ENCODE data around the gene TSPAN32. TPM values are rescaled to one million over a fixed set of nuclear protein-coding genes. Genes with fewer than 3 reads are reported as not detected.

The TSPAN32 gene
- total and polyA plus RNA-seq, 2 donors (not counting 1 experiment from before 2014, with no cell fraction given), result 0.17 TPM; not detected in 1

GRCh38 chr11:2302896-2303626 lies 1.2 kb downstream of the TSPAN32 start:
- no peak overlapping the region for H2AFZ ChIP-seq (ENCODE audit: low read length)
- peaks cover 9% of the 10 kb centered on the region for H3K4me1 ChIP-seq (ENCODE audit: control insufficient read depth, extremely low read depth, insufficient read depth, low read length)
- no peak overlapping the region for H3K27ac ChIP-seq (ENCODE audit: insufficient read depth, low read length)

GRCh38 chr11:2303627-2304505 lies 2.1 kb downstream of the TSPAN32 start:
- peaks cover 9% of the 10 kb centered on the region for H3K4me1 ChIP-seq (ENCODE audit: control insufficient read depth, extremely low read depth, insufficient read depth, low read length)
- H3K9ac ChIP-seq (ENCODE audit: insufficient read depth, low read length), result no peak overlapping the region
- no peak overlapping the region for H3K27ac ChIP-seq (ENCODE audit: insufficient read depth, low read length)

More at GRCh38 chr11:2302896-2303626, 1.2 kb downstream of the TSPAN32 start:
- no peak for DNase-seq (ENCODE audit: low read depth in 2 of 2)
- no peak for TF ChIP-seq EZH2 (IDR thresholded peaks at IDR 0.05; ENCODE audit: low read length, missing control alignments)
- TF ChIP-seq CTCF (conservative IDR thresholded peaks at IDR 0.05 in 1 of 2, IDR thresholded peaks at IDR 0.05 in 1 of 2; ENCODE audit: low read depth in 1 of 2, low read length in 2 of 2), result no peak
- H4K20me1 ChIP-seq (ENCODE audit: control insufficient read depth, extremely low read depth, insufficient read depth, low read length), result no peaks in the 10 kb centered on the region
- H3K9ac ChIP-seq (ENCODE audit: insufficient read depth, low read length), result no peak overlapping the region
- no peaks in the 10 kb centered on the region for H3K27me3 ChIP-seq (ENCODE audit: control insufficient read depth, insufficient read depth, low read length)
- H3K79me2 ChIP-seq (ENCODE audit: control insufficient read depth, insufficient read depth, low read length), result no peaks in the 10 kb centered on the region
- H3K36me3 ChIP-seq (ENCODE audit: control insufficient read depth, insufficient read depth, low read length), result no peaks in the 10 kb centered on the region
- no peaks in the 10 kb centered on the region for H3K9me3 ChIP-seq (ENCODE audit: control insufficient read depth, insufficient read depth, low read depth, low read length)
- H3K4me3 ChIP-seq (replicated peaks in 1 of 4; ENCODE audit: control extremely low read depth in 1 of 4, insufficient read depth in 1 of 4, low read depth in 3 of 4, low read length in 4 of 4), result no peak overlapping the region
- H3K4me2 ChIP-seq (ENCODE audit: extremely low read depth, insufficient read depth, low read length), result no peak overlapping the region

More at GRCh38 chr11:2303627-2304505, 2.1 kb downstream of the TSPAN32 start:
- Histone ChIP-seq H2AFZ (ENCODE audit: low read length) (no peak overlapping the region), H3K4me3 (replicated peaks in 1 of 4; ENCODE audit: control extremely low read depth in 1 of 4, insufficient read depth in 1 of 4, low read depth in 3 of 4, low read length in 4 of 4) (no peak overlapping the region), H4K20me1 (ENCODE audit: control insufficient read depth, extremely low read depth, insufficient read depth, low read length) (no peaks in the 10 kb centered on the region), H3K27me3 (ENCODE audit: control insufficient read depth, insufficient read depth, low read length) (no peaks in the 10 kb centered on the region), H3K9me3 (ENCODE audit: control insufficient read depth, insufficient read depth, low read depth, low read length) (no peaks in the 10 kb centered on the region), H3K4me2 (ENCODE audit: extremely low read depth, insufficient read depth, low read length) (no peak overlapping the region), H3K79me2 (ENCODE audit: control insufficient read depth, insufficient read depth, low read length) (no peaks in the 10 kb centered on the region), H3K36me3 (ENCODE audit: control insufficient read depth, insufficient read depth, low read length) (no peaks in the 10 kb centered on the region)
- DNase-seq (ENCODE audit: low read depth in 2 of 2), result no peak
- TF ChIP-seq CTCF (conservative IDR thresholded peaks at IDR 0.05 in 1 of 2, IDR thresholded peaks at IDR 0.05 in 1 of 2; ENCODE audit: low read depth in 1 of 2, low read length in 2 of 2) (no peak), EZH2 (IDR thresholded peaks at IDR 0.05; ENCODE audit: low read length, missing control alignments) (no peak)

All from fibroblast of lung (primary cell).